Posterior vena cava (tissue), 2 donors: ENCODE data around the gene AFP. TPM values are rescaled to one million over a fixed set of nuclear protein-coding genes. Genes with fewer than 3 reads are reported as not detected.
A peak's percentile ranks its signal among the peaks of the same experiment; 100 is the strongest.

Experiments
- DNase-seq: peaks from one replicate; pipeline ENCODE4 v3.0.0-alpha.2; 2020; ENCODE audit warnings: low spot score
- intact Hi-C, 2 donors: fragments of 100-400 bp; cut with DNase I; formaldehyde crosslinking; loops; one replicate each; pipeline versions ENCODE4 v1.14.1 to v1.14.2; 2022 to 2023
- total RNA-seq, 2 donors: library from RNA; stranded (reverse); fragmentation: NEBNext Ultra II Directional; extraction: Animal tissue kit (Norgen Biotek cat#: 25700); gene quantifications; one replicate each; pipeline ENCODE4 v1.2.1, GENCODE V29; 2021
- donor health status: DM: yes; HTN: yes; CAD: no.
- donor health status: DM: yes; HTN: yes; CAD: no.

Gene AFP
- total RNA-seq, 2 donors from 2014 or later: not detected

DNA sequence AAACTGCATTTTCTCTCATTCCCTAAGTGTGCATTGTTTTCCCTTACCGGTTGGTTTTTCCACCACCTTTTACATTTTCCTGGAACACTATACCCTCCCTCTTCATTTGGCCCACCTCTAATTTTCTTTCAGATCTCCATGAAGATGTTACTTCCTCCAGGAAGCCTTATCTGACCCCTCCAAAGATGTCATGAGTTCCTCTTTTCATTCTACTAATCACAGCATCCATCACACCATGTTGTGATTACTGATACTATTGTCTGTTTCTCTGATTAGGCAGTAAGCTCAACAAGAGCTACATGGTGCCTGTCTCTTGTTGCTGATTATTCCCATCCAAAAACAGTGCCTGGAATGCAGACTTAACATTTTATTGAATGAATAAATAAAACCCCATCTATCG, 2.9 kb upstream of the AFP start:
- intact Hi-C loops: no loop called here
- DNase-seq: no peak

DNA sequence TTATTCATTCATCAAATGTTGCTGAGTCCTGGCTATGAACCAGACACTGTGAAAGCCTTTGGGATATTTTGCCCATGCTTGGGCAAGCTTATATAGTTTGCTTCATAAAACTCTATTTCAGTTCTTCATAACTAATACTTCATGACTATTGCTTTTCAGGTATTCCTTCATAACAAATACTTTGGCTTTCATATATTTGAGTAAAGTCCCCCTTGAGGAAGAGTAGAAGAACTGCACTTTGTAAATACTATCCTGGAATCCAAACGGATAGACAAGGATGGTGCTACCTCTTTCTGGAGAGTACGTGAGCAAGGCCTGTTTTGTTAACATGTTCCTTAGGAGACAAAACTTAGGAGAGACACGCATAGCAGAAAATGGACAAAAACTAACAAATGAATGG, 1.7 kb upstream of the AFP start:
- DNase-seq: no peak
- intact Hi-C loops: no loop called here

DNA sequence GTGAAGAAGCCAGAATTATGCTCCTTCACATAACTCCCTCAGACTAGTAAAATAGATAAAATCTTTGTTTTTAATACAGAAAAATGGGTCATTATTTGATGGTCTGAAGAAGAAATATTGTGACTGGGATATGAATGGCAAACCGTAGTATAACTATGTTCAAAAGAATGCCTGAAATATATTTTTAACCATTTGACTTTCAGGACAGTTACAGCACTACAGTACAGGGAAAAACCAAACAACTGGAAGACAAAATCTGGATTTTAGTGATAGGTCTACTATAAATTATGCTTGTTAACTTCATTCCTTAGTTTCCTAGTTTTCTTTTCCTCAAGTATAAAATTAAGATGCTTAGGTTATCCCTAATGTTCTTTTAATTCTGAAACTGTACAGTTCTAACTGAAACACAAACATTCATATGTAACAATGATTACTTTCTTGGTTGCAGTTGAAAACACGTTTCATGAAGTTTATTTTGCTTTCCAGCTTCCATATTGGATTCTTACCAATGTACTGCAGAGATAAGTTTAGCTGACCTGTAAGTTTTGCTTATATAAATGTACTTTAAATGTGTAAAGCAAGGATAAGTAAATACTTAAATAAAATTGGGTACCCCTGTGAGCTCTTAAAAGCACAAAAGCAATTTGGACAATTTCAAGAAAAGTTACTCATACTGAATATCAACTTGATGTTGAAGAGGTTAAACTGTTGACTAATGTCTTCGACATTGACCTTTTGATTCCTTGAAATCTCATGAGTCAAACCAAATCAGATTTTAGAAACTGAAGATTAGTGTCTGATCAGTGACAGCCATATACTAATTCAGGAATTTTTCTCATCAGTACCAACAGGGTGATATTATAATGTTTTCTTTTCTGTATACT, 895 bp downstream of the AFP start:
- intact Hi-C loops: no loop called here

DNA sequence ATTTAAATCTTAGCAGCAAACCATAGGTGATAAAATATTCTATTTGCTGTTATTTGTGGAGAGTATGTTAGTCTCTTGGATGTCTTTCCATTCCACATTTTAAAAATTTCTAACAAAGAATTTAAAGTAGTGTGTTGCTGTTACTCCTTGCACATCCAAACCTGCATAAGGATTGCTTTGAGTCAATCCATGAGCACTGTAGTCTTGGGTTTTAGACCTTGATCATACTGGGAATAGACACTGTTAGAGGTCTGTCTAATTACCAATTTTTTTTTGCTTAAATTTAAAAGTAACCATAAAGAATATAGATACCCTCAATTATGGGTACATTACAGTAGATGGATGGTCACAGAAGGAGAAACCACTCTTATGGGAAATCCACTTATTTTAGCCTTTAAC, 1.5 kb downstream of the AFP start:
- intact Hi-C loops: no loop called here
- no peak for DNase-seq

More for the DNA sequence above, 895 bp downstream of the AFP start:
- no peak for DNase-seq

DNA sequence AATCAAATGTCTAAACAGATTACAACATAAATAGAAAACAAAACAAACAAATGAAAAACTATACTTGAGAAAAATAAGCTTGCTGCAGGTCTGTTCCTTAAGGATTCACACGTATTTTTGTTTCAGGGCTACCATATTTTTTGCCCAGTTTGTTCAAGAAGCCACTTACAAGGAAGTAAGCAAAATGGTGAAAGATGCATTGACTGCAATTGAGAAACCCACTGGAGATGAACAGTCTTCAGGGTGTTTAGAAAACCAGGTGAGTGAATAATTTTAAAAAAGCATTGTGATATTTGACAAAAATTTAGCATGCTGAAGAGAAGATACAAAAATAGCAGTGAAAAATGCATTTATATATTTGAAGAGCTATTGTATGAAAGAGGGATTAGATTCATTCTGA, 2.0 kb downstream of the AFP start:
- no peak for DNase-seq
- intact Hi-C loops: no loop called here

DNA sequence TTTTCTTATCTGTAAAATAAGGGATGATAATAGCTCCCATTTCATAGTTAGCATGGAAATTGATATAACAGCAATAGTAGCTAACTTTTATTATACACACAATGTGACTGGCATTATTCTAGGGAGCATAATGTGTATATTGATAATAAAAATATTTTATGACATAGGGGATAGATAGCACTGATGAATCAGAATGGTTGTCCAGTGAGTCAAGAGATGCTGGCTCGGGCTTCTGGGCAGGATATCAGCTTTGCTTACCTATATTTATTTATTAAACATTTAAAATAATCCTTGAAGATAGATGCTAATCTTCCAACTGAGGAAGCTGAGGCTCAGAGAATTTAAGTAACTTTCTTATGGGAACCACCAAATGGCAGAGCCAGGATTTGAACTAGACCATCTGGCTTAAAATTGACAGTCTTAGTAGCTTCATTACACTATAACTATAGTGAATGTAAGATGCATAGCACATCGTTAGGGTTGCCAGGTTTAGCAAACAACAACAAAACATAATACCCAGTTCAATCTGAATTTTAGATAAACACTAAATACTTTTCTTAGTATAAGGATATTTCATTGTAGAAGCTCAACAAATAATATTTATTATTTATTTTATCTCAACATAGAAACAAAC, 2.7 kb downstream of the AFP start:
- intact Hi-C loops: no loop called here
- DNase-seq: no peak

DNA sequence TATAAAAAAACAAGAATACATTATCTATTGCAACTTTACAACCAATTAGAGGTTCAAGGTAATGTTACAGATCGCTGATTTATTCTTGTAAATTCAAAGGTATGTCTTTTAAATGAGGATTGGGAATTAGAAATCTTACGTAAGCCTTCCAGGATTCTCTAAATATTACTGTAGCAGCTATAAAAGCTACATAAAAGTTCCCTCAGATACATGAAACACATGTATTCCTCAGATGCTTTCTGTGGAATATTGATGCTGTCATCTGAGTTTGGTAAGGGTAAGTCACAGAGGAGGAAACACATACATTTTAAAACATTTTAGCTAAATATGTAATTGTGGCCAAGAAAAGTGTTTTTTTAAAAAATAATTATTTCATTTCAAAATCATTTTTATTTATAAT, 3.4 kb downstream of the AFP start:
- intact Hi-C loops: no loop called here
- DNase-seq: no peak

DNA sequence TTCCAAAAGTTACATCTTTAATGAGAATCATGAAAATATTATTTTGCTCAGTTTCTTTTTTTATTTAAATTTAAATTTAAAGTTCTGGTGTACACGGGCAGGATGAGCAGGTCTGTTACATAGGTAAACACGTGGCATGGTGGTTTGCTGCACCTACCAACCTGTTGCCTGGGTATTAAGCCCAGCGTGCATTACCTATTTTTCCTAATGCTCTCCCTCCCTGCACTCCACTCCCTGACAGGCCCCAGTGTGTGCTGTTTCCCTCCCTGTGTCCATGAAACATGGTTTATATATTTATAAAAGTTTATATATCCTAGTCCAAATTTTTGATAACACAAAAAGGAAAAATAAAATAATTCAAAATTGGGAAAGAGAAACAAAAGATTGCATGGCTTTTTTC, 4.0 kb downstream of the AFP start:
- DNase-seq: no peak
- intact Hi-C loops: no loop called here

DNA sequence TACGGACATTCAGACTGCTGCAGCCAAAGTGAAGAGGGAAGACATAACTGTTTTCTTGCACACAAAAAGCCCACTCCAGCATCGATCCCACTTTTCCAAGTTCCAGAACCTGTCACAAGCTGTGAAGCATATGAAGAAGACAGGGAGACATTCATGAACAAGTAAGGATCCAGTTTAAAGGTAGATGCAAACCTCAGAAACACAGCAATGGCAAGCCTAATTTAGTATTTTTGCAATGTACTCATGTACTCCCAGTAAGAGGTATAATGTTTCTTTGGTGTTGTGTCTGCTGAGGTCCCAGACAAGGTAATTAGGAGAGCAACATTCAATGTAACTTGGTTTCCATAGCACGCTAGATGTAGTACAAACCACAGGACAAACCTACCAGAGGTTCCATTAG, 4.6 kb downstream of the AFP start:
- intact Hi-C loops: no loop called here
- DNase-seq: no peak

DNA sequence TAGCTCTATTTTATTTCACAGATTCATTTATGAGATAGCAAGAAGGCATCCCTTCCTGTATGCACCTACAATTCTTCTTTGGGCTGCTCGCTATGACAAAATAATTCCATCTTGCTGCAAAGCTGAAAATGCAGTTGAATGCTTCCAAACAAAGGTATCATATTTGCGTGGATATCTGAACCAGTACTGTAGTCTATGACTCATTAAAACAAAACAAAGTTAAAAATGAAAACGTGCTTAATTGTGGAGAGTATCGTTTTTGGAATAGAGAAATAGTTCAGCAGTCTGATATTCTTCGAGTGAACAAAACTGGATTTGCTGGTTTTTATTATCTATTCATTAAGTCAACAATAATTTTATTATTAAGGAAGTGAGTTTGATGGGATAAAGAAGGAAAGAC, 6.3 kb downstream of the AFP start:
- intact Hi-C loops: no loop called here

DNA sequence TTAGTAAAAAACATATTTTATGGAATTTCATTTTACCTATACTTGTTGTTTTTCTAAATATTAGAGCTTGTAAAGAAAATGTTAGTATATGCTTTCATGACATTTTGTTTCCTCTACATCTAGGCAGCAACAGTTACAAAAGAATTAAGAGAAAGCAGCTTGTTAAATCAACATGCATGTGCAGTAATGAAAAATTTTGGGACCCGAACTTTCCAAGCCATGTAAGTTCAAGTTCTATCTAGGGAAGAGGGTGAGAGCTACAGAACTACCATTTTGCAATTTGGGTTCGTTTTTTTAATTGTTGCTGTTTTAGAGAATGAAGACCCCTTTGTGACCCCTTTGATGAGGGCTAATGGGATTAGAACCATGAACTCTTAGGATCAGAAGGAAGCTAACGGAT, 7.2 kb downstream of the AFP start:
- intact Hi-C loops: no loop called here
- no peak for DNase-seq

More for the DNA sequence above, 6.3 kb downstream of the AFP start:
- DNase-seq: no peak

DNA sequence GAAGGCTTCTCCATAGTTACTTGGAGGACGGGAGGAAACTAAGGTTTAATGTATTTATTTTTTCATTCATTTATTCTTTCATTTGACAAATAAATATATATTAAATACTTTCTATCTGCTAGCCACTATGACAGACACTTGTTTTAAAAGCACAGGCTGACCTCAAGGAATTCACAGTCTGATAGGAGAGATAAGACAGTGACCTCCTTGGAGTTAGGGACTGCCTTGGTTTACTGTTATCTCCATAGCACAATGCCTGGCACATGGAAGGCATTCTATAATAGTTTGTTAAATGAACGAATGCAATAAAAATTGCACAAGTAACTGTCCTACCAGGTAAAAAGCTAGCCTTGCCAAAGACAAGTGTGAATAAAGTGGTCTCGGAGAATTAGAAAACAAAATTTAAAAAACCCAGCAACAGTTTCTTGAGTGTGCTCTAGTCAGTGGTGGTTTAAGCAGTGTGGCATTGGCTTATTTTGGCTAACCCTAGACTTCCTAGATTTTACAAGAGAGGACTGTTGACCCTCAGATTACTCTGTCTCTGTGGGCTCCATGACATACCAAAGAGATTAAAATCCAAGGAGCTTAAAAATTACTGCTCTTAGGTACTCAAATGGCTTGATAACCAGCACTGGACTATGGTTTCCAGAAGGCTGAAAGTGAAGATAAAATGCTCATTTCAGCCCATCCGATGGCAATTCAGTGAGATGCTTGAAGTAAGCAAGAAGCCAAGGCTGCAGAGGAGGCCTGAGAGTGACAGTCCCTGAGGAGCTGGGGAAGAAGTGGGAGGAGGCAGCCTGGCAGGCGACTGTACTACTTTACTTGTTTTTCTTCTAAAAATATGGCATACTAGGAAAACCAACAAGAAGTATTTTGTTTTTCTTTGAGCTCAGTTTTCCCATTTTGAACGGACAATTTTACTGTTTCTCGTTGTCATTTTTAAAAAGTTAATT, 9.6 kb downstream of the AFP start:
- intact Hi-C loops: no loop called here
- DNase-seq: no peak

DNA sequence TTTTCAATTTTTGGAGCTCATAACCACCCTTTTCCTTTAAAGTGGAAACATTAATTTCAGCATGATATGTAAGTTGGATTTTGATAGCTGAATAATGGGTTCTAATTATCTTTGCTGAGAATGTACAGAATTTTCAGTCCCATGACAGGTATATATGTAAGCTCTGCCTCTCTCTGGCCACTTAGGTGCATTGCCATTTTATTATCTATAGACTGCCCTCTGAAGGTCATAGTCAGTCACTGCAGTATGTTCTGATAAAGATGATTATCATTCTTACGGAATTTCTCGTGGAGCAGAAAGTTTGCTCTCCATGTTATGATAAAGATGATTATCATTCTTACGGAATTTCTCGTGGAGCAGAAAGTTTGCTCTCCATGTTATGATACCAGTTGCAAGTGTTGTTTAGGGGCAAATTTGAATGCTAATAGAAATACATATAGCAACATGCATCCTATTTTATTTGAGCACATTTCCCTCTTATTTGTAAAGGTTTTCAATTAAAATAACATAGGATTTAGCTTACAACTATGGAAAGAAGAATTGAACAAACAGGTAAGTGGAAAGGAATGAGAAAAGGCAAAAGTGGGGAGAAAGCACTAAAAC, 10.4 kb downstream of the AFP start:
- intact Hi-C loops: no loop called here

DNA sequence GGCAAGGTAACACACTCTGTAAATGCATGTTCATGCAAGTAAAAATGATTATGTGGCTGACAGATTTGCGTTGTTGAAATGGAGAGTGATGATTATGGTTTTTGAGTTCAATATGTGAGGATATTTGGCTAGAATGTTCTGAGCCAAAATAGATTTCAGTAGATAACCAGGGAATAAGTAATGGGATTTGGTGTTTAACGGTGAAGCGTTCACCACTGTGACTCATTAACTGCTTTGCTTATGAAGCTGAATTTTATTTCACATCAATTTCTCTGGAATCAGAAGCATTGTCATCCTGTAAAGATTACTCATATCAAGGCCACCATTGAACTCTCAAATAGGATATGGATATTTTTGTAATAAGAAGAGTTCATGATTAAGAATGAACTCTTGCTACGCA, 11.7 kb downstream of the AFP start:
- intact Hi-C loops: no loop called here
- DNase-seq: no peak

More for the DNA sequence above, 10.4 kb downstream of the AFP start:
- DNase-seq: no peak

DNA sequence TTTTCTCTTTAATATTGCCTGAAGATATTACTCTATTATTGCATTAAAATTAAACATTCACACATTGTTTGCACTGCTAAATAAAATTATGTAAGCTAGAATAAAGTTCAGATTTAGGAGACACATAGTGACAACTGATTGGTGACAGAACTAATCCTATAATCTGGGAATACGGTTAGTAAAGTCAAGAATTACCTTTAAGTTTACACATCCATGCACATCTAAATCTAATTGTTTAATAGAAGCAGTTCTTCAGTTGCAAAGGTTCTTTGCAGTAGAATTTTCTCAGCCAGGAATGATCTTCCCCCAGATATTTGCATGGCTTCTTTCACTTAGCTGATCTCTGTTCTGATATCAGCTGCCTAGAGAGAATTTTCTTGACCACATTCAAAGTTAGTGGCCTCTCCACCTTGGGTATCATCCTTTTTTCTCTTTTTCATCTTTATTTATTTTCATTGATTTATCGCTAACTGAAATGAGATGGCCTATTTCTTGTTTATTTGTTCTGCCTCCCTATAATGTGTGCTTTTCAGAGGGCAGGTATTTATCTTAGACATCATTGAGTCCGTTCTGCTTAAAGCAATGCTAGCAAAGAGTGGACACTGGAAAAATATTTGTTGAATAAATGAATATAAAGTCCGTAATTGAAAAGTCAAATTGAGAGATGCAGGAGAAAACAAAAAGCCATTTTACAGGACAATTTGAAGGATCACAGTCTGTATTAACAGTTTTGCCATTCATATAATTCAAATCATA, 12.6 kb downstream of the AFP start:
- intact Hi-C loops: no loop called here
- no peak for DNase-seq

DNA sequence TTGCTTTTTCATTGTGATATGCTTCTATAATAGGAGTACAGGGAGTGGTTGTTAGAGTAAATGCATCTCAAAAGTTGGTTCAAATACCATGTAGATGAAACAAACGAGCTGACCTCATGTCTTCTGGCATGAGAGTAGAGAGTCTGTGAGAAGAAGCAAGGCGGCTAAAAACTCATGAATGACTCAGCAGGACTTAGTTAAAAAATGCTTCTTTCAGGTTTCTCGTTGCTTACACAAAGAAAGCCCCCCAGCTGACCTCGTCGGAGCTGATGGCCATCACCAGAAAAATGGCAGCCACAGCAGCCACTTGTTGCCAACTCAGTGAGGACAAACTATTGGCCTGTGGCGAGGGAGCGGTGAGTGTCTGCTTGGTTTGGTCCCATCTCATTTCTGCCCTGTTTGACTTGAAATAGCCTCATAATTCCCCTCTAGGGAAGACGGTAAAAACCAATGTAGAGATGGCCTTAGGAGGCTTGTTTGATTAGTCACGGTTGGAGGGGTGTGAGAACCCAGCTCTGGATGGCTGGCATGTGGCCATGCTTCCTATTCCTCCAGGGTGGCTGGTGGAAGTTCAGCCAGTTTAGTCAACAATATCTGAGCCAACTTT, 14.5 kb downstream of the AFP start:
- peak; percentile 76 for DNase-seq
- intact Hi-C loops: no loop called here

DNA sequence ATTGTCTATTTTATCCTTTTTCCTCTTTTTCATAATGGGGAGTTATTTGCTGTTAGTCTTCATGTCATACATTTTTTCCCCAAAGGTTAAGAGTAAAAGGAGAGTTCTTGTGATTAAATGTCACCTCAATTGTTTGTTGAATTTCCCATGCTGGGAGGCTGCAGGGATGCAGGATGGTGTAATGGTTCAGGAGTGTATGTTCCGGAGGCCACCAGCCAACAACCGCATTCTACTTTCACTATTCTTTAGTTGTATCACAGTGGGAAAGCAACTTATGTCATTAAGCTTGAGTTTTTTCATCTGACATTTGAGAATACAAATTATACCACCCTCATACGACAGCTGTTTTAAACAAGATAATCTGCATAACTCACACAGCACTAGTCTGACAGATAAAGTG, 15.4 kb downstream of the AFP start:
- intact Hi-C loops: no loop called here
- no peak for DNase-seq

DNA sequence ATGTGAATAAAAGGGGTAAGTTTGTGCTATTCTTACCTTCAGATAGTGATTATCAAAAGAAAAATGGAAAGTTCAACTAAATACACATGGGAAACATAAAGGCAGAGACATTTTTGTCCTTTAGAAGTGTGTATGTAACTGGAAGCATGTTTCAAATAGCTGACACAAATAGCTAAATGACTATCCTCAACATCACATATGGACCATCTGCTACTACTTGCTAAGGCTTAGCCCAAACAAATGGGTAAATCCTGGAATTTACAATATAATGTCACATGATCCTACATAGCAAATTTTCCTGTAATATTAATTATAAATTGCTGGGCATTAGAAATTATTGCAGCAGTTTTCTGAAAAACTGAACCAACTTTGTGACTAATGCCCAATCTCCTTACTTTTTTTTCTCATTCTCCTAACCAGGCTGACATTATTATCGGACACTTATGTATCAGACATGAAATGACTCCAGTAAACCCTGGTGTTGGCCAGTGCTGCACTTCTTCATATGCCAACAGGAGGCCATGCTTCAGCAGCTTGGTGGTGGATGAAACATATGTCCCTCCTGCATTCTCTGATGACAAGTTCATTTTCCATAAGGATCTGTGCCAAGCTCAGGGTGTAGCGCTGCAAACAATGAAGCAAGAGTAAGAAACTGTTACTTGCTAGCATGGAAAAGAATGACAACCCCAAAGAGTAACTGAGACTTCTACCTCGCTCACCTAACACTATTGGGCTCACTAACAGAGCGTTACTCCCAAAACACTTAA, 16.1 kb downstream of the AFP start:
- intact Hi-C loops: no loop called here

More for the DNA sequence above, 16.1 kb downstream of the AFP start:
- DNase-seq: no peak
